Activated T-cell treated with anti-CD3 and anti-CD28 coated beads for 24 hours (primary cell): ENCODE measurements around the gene GBX1.
A peak's percentile ranks its signal among the peaks of the same experiment; 100 is the strongest.

Experiments used
- DNase-seq: peaks from one replicate; pipeline ENCODE4 v3.0.0-alpha.2; 2020; ENCODE audit warnings: low read depth

GBX1 gene

GRCh38 chr7:151126491-151127137, 40.9 kb downstream of the GBX1 start:
- DNase-seq: no peak

- no peak for DNase-seq
These were observed 41.5 kb downstream of the GBX1 start for GRCh38 chr7:151125846-151126481.

GRCh38 chr7:151125470-151125845, 42.0 kb downstream of the GBX1 start:
- DNase-seq: no peak

- DNase-seq: no peak
These were observed 42.5 kb downstream of the GBX1 start for GRCh38 chr7:151124899-151125399.

GRCh38 chr7:151124481-151124880, 43.0 kb downstream of the GBX1 start:
- DNase-seq: no peak

GRCh38 chr7:151123822-151124464, 43.6 kb downstream of the GBX1 start:
- peak; percentile 77 for DNase-seq

- no peak for DNase-seq
These were observed 44.2 kb downstream of the GBX1 start for GRCh38 chr7:151123158-151123821.

- DNase-seq: no peak
These were observed 44.7 kb downstream of the GBX1 start for GRCh38 chr7:151122796-151123157.

- no peak for DNase-seq
These were observed 45.2 kb downstream of the GBX1 start for GRCh38 chr7:151122276-151122675.

- DNase-seq: no peak
These were observed 45.9 kb downstream of the GBX1 start for GRCh38 chr7:151121380-151122170.

GRCh38 chr7:151120896-151121295, 46.6 kb downstream of the GBX1 start:
- no peak for DNase-seq

GRCh38 chr7:151119902-151120301, 47.6 kb downstream of the GBX1 start:
- DNase-seq: no peak

GRCh38 chr7:151119055-151119415, 48.5 kb downstream of the GBX1 start:
- DNase-seq: no peak

GRCh38 chr7:151118108-151119054, 49.1 kb downstream of the GBX1 start:
- DNase-seq: no peak

- DNase-seq: no peak
These were observed 49.9 kb downstream of the GBX1 start for GRCh38 chr7:151117565-151117964.

- DNase-seq: no peak
These were observed 50.7 kb downstream of the GBX1 start for GRCh38 chr7:151116603-151117440.

- no peak for DNase-seq
These were observed 51.6 kb downstream of the GBX1 start for GRCh38 chr7:151115836-151116418.

GRCh38 chr7:151115121-151115835, 52.2 kb downstream of the GBX1 start:
- DNase-seq: peak; percentile 12
